ENCODE data around the gene PPFIBP1.

PPFIBP1 gene

DNA sequence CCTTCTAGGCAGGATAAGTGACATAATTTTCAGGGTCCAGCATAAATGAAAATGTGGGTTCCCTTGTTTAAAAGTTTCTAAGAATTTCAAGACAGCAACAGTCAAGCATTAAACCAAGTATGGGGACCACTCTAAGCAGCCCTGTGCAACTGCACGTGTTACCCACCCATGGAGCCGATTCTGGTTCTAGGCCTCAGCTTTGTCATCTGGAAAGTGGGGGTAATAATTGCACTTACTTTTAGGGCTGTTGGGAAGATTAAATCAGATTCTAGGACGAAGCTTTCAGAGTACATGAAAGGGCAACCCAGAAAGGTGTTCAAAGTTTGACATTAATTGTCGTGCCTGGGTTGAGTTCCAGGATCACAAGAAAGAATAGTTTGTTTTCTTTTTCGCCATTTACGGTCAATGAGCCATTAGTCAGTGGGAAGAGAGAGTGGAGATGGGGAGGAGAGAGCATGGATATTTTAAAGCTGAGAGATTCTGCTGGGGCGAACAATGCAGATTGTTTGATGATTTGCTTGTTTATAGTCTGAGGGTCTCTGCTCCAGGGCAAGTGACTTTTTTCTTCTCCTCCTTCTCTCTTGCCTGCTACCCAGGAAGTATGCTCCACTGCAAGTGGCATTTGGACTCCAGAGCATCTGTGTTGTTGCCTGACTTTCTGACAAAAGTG is 10.7 kb upstream of the PPFIBP1 start:
- no peak for DNase-seq

- no peak for DNase-seq
Observed at GRCh38 chr12:27515671-27516070, 8.3 kb upstream of the PPFIBP1 start.

DNA sequence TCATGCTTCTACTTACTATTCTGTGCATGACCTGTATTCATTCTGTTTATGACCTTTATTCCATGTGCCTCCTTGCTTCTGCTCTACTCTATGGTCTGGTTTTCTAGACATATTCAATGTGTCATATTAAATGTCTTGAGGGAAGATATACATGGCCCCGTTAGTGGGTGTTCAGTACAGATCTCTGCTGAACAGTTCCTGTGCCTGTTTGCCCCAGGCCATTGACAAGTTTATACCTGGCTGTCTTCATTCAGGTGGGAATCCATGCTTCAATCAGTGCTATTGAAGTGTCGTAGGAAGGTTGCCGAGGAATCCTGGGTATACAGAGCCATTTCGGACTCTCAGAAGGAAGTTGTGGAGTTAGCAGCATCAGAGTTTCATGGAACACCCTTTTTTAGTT is 7.4 kb upstream of the PPFIBP1 start:
- DNase-seq = no peak

DNA sequence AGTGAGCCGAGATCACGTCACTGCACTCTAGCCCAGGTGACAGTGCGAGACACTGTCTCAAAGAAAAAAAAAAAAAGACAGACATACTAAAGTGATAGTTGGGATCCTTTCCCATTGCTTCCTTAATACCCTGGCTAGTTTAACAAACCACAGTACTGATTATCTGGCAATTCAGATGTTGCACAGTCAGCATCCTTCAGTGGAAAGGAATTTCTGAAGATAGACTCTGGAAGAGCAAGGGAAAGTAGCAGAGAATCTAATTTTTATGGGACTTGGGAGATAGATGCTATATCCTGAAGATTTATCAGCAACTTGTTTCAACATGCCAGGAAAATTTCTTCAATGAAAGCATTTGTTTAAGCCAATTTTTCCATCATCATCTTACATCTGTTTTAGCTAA is 6.5 kb upstream of the PPFIBP1 start:
- DNase-seq = no peak

GRCh38 chr12:27517961-27518665 is 5.9 kb upstream of the PPFIBP1 start:
- no peak for DNase-seq

DNA sequence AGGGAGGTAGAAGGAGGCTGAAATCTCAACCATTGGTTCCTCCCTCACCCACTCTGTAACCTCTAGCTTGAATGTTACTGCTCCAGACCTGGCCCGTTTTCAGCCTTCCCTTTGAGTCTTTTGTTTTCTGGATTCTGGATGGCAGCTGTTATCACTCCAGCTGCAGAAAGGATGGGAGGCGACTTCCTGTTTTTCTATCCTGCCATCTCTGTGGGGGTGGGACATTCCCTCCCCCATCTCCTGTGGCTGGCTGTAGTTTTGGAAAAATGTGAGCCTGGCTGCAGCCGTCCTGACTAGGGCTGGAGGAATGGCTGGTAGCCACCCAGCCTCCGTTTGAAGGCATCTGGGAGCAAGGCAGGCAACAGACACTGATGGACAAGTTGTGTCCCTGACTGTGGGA is 2.9 kb upstream of the PPFIBP1 start:
- DNase-seq = no peak

- no peak for DNase-seq
Observed at GRCh38 chr12:27521981-27522380, 2.0 kb upstream of the PPFIBP1 start.

GRCh38 chr12:27523305-27523641 is 733 bp upstream of the PPFIBP1 start:
- no peak for DNase-seq

- DNase-seq = no peak
Observed at GRCh38 chr12:27524494-27524835, 459 bp downstream of the PPFIBP1 start.

DNA sequence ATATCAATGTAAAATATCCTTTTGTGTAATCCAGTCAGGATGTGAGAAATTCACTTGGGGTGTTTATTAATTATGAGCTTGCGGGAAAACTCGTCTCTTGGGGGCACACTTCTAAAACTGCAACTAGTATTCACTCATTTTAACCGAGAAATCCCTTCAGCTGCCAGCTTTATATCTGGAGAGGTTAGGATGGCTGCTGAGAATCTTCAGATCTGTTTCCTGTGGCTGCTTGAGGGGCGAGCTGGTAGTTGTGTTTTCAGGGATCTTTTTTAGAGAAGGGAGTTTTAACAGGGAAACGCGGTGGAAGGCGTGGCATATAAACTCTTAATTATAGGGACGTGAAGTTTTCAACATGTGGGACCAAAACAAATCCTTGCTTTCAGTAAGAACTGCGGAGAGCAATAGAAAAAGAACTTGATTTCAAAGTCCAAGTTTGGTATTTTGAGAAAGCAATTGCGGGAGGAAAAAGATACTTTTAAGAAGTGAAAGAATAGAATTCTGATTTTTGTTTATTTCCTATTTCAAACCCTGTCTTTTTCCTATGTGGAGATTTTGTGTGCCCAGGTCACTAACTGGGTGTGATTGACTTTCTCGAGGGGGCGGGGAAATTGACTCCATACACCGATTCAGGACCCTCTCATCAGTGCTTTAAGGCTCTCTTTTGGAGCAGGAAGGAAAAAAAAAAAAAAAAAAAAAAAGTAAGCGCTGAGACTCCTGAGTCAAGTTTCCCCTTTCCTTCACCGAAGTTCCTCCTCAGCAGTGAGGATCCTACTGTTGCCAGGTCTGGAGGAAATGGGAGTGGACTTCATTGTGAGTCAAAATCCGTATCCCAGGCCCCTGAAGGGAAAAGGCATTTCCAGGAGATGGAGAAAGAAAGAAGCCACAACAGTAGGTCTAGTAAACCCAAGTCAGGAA is 1.1 kb downstream of the PPFIBP1 start:
- no peak for DNase-seq

GRCh38 chr12:27527512-27527911 is 3.5 kb downstream of the PPFIBP1 start:
- no peak for DNase-seq

DNA sequence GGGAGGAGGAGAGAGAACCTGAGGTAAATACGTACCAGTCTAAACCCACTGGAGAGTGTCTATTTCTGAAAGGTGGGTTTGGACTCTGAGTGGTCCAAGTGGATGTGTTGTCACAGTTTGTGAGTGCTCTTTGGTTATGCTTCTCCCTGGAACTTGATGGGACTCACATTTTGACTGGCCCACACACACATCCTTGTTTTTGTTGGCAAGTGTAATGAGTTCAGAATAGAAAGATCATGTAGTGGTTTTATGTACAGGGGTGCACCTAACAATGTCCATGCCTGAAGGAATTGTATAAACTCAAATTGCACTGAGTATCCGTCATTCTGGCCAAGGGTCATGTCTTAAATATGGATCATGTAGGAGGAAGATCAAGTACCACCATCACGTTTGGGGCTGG is 4.8 kb downstream of the PPFIBP1 start:
- no peak for DNase-seq

DNA sequence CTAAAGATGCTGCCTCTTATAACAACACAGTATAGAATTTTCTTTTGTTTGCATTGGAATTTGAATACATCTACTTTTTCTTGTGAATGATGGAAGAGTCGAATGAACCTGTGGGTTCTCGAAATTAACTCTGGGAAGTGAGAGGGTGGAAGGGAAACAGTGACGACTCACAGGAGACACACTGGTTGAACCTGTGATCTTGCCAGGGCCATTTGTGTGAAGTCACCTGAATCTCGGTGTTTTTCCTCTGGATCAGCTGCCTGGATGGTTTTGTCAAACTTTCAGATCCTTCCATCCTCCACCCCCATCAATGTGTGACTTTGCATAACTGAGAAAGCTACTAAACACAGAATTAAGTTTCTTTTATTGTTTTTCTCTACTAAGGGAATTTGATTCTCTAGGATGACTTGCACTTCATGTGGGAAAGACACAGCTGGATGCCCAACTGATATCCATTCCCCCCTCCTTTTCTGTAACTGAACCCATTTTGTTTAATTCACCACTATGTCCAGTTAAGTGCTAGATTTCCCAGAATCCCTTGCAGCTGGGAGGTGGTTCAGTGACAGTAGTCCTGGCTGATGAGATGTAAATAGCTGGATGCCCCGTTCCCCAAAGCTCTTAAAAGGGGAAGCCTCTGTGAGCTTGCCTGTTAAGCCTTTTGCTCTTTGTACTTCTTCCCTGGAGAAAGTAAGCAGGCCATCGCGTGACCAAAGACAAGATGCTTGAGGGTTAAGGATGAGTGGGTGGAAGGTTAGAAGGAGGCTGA is 6.3 kb downstream of the PPFIBP1 start:
- DNase-seq = no peak

DNA sequence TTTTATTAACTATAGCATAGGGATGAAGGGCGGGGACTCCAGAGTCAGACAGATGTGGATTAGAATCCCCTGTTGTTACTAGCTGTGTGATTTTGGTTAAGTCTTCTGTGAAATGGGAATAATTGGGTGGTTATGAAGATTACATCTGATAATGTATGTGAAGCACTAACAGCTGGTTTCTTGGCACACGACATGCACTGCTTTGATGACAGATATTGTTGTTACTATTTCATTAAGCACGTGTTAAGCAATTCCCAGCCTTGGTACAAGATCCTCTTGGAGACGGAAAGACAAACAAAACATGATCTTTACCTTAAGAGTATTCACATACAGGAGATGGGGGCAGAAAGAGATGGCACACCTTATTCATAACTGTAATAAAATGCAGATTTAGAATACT is 7.9 kb downstream of the PPFIBP1 start:
- no peak for DNase-seq

GRCh38 chr12:27534060-27534764 is 10.2 kb downstream of the PPFIBP1 start:
- no peak for DNase-seq

- no peak for DNase-seq
Observed at GRCh38 chr12:27534765-27535161, 10.8 kb downstream of the PPFIBP1 start.

GRCh38 chr12:27535318-27535717 is 11.3 kb downstream of the PPFIBP1 start:
- no peak for DNase-seq

- DNase-seq = no peak
Observed at GRCh38 chr12:27537855-27538675, 14.1 kb downstream of the PPFIBP1 start.

- no peak for DNase-seq
Observed at GRCh38 chr12:27539191-27539631, 15.2 kb downstream of the PPFIBP1 start.

- no peak for DNase-seq
Observed at GRCh38 chr12:27541031-27541719, 17.2 kb downstream of the PPFIBP1 start.

GRCh38 chr12:27542628-27543027 is 18.6 kb downstream of the PPFIBP1 start:
- DNase-seq = no peak

All from activated naive CD4-positive, alpha-beta T cell (primary cell).